Stimulated activated CD8-positive, alpha-beta memory T cell treated with anti-CD3 and anti-CD28 coated beads, Interleukin-4, amount 100 ng/mL, for 48 hours (primary cell): ENCODE data around the gene CLSTN2.

Experiments
- DNase-seq: peaks from one replicate; pipeline ENCODE4 v3.0.0-alpha.2; 2020

Gene CLSTN2

DNA sequence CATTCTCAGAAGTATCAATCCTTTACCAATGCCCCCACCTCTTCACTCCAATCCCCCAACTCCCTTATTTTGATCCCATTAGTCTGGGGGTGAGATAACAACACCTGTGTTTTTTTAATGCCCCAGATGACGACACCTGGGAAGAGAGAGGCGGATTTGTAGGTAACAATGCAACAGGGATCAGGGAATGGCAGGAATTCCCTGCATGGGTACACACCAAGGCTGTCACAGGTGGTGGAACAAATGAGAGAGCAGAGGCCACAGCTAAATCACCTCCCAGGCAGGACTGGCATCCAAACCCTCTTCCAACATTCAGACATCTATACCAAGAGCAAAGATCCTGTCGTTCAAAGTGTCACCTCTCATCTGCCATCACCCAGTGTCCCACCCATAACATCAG, 423.7 kb downstream of the CLSTN2 start:
- DNase-seq, result no peak

DNA sequence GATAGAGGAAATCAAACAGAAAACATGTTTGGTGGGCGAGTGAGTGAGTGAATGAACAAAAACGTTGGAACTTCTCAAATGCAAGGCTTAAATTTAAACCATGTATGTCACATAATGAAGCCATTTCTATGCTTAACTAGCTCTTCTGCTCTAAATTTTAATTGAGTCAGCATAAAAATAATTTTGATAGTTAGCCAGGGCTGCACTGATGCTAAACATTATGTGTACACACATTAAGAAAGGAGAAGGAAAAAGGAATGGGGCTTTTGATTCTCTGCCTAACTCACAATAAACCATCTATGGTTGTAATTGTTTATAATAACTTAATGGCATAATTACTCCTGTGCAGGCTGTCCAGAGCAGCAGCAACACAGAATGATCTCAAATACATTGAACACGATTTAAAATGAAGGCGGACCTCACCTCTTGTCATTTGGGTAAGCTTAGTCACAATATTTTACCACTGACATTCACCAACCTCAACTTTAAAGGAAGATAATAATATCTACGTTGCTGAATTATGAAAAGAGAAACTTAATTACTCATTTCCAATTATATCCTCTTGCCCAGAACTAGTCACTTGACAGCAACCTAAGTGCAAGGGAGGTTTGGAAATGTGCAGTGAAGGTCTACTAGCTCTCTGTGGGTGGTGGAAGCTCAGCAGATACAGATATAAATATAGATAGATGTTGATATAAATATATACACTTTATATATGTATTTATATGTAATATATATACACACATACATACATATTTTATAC, 424.4 kb downstream of the CLSTN2 start:
- no peak for DNase-seq

DNA sequence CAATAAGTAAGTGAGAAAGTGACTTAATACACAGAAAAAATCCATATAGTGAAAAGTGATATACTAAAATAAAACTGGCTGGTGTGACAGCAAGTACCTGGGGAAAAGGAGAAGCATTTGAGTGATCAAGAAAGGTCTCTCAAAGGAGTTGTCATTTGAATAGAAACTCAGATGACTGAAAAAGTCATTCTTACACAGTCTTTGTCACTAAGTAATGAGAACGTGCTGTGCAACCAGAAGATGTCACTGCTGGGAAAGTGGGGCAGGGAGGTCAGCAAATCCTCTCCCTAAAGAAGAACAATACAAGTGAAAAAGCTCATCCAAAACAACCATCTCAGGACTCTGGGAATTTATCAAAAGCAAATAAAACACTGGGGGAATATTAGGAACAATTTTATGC, 425.3 kb downstream of the CLSTN2 start:
- no peak for DNase-seq

DNA sequence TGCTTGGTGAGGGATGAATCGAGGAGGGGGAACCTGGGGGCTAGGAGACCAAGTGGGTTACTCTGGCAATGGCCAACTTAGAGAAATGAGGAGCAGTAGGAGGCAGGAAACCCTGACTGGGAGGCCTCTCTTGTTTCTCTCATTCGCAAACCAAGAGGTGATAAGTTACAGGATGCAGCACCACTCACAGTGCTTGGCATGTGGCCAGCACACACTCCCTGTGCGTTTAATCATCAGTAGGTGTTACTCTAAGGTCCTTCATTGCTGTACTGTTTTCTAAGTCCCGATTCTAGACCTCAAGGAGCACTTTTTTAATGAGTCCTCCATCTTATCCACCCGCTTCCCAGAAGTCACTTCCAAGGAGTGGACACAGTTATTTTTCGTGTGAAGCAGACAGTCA, 428.8 kb downstream of the CLSTN2 start:
- DNase-seq, result no peak

DNA sequence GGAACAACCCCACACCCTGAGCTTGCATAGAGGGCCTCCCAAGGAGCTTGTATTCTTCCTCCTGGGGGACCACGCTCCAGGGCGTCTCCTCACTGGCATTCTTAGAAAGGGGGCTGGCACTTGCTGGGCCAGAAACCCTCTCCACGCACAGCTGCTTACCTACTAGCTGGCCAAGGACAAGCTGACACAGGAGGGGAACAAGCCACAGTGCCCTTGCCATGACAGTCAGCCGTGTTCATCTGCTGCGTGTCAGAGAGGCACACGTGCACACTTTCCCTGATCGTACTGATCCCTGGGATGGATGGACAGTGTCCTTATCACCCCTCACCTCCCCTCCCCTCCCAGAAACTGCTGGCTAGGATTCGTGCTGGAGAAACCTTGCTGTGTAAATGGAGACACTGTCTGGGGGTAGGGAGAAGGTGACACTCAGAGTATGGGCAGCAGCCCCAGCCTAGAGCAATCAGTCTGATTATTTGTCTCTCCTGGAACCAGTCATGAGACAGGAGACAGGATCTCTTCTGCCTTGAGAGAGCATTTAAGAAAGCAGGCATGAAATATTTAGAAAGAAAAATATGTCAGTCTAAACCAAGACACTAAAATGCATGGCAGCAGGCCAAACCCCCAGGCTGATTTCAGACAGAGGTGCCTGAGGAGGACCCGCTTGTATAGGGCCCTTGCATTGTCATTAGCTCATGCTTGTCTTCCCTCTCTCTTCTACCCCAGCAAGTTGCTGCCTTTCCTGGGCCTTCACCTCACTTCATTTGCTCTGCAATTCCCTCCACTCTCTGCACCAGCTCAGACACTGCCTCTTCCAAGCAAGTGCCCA, 431.1 kb downstream of the CLSTN2 start:
- DNase-seq, result no peak

DNA sequence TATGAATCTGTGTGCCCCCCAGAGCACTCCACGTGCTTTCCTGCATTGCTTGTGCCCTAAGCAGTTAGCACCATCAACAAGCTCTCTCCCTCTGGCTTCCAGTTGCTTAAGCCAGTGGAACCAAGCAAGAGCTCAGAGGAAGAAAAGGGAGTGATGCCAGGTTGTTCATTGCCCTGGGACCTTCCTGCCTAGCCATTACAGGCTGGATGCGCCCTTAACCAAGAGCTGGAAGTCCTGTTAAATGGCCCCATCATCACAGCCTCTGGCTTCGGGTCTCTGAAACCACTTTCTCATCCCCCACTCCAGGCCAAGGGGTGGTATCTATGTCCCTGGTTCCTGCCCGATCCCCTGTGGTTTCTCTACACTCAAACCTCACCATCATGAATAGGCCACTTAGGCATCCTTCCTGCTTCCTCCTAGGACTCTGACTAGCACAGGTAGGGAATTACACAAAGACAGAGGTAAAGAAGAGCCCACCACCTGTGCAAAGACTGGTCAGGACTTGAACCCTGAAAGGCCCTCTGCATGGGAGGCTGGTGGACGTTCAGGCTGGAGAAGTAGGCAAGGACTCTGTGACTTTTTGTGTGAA, 433.3 kb downstream of the CLSTN2 start:
- DNase-seq, result no peak

DNA sequence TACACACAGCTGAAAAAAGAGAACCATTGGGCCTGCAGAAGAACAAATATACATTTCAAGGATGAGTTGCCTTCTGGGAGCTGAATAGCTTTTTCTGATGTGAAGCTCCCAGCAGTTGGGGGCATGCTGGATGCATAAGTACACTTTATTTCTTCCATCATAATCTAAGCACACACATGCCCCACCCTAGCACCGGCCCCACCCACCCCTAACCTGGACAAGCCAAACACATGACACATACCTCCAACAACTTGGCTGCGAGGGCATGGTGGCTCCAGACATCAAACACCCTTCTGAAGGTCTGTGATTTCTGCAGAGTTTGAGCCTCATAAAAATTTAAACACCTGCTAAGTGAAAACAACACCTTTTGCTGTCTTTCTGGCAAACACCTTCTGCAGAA, 435.7 kb downstream of the CLSTN2 start:
- DNase-seq, result no peak

DNA sequence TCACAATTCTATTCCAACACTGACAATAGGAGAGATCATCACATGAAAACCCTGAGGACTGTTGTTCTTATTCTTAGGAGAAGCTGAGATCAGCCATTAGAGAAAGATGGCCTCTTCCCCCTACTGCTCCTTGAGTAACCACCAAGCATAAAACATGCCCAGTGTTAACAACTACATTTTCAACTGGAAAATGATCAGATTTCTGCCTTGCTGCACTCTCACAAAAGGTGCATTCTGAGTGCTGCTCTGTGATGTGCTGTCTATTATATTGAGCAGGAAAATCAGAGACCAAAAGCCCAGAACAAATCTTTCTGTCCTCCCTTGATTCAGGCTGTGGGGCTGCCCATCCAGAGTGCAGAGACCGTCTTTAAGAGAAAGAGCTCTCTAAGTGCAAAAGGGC, 438.2 kb downstream of the CLSTN2 start:
- no peak for DNase-seq

DNA sequence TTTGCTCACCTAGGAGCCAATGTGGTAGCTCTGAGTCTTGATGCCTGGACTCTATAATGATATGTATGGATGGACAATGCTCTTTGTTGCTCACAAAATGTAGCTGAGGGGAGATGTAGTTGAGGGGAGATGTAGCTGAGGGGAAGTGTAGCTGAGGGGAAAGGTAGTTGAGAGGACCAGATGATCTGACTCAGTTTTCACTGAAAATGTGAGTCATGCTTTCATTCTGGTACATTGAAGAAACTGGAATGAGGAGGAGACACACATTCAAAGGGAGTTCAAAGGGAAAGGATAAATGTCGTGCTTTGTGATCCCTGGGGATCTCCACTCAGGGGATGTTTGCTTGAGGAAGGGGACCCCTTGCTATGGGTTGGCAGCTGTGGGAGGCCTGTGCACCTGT, 440.0 kb downstream of the CLSTN2 start:
- DNase-seq, result no peak

DNA sequence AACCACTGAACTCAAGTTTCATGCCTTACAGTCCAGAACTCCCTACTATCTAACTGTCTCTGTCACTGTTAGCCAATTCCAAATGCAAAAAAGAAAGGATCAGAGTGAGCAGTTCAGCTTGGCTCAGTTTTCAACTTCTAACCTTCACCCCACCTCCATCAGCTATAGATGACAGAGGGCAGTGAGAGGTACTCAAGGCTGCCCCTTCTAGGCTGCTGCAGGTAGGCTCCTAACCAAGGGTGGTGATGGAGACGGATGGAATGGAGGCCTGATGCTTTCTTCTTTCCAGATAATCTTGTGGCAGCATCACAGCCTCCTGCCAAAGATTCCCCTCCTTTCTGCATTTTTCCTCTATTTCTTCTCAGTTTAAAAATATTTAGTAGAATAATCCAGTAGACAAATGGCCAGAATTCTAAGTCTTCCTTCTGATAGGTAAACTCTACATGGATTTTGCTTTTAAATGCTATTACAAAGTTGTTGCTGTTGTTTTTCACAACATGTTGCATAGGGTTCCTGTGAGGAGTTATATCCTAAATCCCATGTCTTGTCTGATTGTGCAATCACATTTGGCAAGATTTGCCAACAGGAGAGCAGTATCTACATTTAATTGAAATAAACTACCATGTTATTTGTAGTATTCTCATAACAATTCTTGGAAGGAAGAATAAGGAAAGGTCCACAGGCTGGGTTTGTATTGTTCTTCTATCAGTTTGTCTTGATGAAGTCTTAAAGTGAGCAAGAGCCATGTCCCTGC, 441.3 kb downstream of the CLSTN2 start:
- DNase-seq, result no peak

DNA sequence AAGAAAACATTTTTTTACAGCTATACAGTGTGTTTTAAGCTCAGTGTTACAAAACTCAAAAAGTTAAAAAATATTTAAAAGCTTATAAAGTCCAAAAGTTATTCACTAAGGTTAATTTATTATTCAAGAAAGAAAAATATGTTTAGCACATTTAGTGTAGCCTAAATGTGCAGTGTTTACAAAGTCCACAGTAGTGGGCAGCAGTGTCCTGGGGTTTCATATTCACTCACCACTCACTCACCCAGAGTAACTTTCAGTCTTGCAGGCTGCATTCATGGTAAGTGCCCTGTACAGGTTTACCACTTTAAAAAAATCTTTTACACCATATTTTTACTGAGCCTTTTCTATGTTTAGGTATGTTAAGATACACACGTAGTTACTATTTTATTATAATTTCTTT, 442.7 kb downstream of the CLSTN2 start:
- DNase-seq, result no peak

DNA sequence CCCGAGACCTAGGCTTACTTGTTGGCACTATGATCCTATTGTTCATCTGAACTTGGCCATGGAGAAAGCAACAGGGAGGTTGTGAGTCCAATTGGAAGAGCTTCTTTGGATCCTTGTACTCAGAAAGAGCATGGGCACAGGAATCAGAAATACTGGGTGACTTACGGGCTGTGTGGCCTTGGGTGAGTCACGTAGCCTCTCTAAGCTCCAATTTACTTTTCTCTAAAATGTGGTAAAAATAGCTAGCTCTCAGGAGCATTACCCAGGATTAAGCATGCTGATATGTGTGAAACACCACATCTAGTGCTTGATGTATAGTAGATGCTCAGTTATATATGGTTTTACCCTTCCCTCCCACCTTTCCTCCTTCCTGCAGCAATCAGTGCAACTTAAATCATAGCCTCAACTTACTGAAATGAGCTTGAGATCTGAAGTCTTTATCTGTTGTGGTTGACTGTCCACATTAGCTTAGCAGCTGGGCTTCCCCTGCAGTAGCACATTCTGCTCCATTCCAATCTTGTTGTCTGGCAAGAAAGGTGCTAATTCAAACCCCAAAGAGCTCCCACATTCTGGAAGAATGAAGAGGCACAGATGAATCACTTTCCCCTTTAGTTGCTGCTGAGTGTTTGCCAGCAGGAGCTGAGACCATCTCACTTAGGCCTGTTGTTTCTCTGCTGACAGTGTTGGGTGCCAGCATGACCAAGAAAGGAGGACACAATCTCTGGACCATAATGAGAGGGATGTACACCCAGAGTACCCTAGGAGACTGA, 443.8 kb downstream of the CLSTN2 start:
- DNase-seq, result no peak

DNA sequence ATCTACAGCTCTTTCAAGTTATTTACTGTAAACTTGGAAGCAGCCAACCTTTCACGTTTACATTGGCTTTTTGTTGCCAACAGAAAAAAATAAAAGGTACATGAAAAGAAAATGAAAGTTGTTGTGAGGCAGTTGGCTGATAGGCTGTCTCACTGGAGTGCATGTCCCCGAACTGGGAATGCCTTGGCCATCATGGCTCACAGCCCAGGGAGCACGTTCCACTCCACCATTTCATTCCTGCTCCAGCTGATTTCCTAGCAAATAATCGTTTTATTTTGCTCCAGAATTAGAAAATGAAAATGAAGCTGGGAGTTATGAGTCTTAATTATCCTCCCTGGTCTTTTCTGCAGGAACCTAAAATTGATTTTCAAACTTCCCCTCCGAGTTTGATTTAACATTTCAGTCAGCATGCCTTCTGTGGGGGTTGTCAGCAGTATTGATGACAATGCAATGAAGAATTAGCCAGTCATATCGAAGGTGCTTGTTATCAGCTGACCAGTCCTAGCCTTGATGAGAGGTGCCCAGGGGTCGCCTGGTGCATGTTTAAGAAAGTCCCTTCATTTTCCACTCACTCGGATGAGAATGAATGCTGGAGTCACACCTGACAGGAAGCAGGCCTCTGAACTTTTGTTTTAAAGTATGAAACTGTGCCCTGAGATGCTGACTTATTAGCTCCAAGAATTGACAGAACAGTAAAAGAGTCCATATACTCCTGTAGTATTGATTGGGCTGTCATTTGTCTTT, 449.2 kb downstream of the CLSTN2 start:
- no peak for DNase-seq

DNA sequence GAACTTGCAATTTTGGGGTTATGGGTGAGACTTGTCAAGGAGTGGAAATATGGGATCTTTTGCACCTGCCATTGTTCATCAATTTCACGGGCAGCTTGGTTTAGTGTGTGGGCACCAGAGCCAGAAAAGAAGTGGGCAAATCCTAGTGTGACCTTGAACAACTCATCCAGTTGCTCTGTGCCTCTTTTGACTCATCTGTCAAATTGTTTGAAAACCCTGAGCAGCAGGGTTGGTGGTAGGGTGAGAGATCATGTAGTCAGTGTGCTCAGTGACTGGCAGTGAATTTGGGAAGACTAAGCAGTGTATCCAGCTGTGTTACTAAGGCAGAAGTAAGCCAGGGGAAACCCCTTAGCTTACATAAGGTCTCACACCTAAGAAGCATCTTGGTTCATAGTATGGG, 449.9 kb downstream of the CLSTN2 start:
- DNase-seq, result no peak

DNA sequence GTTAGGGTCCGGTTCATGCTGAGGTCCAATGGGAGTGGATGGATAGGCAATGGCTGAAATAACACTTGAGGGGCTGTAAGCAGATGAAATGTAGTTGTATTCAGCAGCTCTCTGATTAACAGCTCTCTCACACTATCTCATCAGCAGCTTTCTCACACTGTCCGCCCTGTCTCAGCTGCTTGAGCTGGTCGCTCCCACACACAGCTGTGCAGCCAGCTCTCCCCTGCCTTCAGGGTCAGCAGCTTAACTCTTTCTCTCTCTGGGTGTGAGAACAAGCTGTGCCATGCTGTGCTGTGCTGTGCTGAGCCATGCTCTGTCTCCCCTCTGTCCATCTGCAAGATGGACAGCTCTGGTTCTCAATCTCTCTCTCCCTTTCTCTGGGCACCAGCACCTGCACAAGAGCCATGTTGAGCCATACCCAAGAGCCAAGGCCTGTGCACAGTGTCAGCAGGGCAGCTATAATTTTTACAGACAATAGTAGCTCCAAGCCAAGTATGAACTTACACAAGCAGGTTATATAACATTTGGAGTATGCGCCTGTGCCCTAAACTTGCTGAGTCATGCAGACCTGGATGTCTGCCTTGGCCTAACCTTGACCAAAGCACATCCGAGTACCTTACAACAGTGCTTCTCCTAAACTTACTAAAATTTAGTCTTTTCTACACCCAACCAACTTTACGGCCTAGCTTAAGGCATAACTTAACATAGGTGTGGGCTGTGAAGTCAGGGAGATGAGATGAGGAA, 451.5 kb downstream of the CLSTN2 start:
- DNase-seq, result no peak

DNA sequence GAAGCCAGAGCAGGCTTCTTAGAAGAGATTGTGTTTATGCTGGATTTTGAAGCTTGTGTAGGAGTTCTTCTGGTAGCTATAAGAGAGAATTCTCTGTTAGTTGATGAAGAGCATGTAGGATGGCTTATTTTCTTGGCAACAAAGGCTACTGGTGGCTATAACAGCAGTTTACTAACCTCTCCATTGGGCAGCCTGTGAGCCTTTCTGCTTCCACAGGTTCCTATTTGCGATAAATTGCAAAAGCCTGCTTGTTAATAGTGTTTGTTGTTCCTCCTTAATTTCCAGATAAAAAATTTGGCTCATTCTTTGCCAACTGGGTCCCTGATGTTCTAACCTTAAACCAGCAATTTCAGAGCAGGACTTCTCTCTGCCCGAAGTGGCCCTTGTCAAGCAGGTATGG, 452.3 kb downstream of the CLSTN2 start:
- no peak for DNase-seq

DNA sequence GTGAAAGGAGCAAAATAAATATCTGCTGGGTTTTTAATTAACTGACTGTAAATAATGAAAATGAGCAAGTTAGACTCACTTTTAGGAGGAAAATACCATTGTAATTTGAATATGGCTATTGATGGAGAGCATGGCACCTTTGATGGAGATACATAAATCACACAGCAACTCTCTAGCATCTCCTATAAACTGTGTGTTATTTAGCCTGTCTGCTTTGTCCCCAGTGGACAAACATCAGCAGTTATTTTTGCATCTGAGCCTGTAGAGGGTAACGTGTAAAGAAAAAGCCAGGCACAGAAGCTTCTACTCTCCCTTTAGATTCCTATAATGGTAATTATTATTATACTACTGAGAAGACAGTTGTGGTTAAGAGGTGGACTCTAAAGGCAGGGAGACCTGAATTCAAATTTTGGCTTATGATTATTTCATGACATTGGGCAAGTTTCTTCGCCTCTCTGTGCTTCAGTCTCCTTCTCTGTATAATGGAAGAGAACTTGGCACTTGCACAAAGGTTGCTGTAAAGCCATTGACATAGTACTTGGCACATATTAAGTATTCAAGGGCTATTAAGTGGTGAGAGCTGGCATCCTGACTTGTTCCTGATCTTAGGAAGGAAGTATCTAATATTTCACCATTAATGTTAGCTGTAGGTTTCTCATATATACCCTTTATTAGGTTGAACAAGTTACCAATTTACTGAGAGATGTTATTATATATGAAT, 453.4 kb downstream of the CLSTN2 start:
- no peak for DNase-seq

DNA sequence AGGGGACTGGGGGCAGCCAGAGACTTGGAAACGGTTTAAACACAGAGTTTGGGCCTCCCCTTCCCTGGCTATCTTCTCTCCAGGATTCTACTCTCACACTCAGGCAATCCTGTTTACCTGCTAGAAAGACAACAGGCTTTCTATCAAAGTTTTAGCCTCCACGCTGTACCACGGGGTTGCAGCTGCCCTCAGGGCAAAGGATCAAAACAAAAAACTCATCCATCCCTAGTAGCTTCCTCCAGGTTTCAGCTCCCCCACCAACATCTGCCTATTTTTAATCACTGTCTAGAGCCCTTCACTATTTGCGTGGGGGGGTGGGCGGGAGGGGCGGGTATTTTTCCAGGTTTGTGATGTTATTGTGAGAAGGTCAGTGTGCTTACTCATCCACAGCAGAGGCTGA, 456.1 kb downstream of the CLSTN2 start:
- no peak for DNase-seq

DNA sequence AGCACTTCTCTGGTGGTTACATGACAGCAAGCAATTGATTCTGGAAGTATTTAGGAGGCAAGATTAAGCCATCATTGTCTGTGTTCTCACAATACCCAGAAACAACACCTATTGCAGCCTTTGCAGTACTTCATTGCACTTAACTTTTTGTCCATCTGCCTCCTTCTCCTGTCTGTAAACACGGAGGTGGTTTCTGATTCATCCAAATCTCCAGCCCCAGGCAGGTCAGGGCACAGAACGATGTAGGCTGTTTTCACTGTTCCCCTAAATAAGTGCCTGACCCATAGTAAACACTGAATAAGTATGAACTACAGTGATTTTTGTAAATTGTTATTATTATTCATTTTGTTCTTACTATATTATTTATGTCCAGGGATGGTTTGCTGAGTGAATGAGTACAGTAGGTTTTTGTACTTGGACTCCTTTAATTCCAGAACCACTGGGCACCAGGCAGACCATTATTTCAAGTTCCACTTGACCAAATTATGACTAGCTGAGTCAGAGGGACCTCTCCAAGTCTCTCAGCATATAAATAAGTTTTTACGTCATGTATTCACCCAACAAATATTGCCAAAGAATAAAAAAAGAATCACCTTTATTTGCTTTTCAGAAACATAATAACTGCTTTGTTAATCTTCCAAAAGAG, 459.6 kb downstream of the CLSTN2 start:
- DNase-seq, result no peak
